ENCODE measurements around the gene GNB3. TPM values are rescaled to one million over a fixed set of nuclear protein-coding genes. Genes with fewer than 3 reads are reported as not detected.

GNB3 gene
- total and polyA plus RNA-seq, 4 donors, result under 0.01 to 0.12 TPM; not detected in 2

GRCh38 chr12:6847676-6848075, 7.0 kb downstream of the GNB3 start:
- WGBS, result 97% methylated on average over 2 of the region's 2 CpGs
- DNase-seq (ENCODE audit: low spot score), result no peak
- Histone ChIP-seq H3K9me3 (ENCODE audit: control insufficient read depth in 4 of 4, low read length in 3 of 4) (no peaks in the 10 kb centered on the region), H3K27ac (ENCODE audit: low read depth in 1 of 2, low read length in 2 of 2) (no peak overlapping the region), H3K4me1 (ENCODE audit: control insufficient read depth in 4 of 4, insufficient read depth in 4 of 4, low read length in 3 of 4) (peaks cover under 1 to 11% (median 5%) of the 10 kb centered on the region in 4 donors), H3K9ac (ENCODE audit: low read depth in 1 of 2, low read length in 2 of 2) (no peak overlapping the region), H3K4me3 (ENCODE audit: low read depth in 1 of 3, low read length in 3 of 3) (no peak overlapping the region), H3K27me3 (ENCODE audit: control insufficient read depth in 4 of 4, insufficient read depth in 4 of 4, low read length in 3 of 4) (no peaks in the 10 kb centered on the region), H3K36me3 (ENCODE audit: control insufficient read depth in 4 of 4, insufficient read depth in 3 of 4, low read depth in 1 of 4, low read length in 3 of 4) (no peaks in the 10 kb centered on the region)
- no peak for TF ChIP-seq HNF4G (IDR thresholded peaks at IDR 0.05)

GRCh38 chr12:6849427-6849826, 8.7 kb downstream of the GNB3 start:
- no peaks in the 10 kb centered on the region for H3K27me3 ChIP-seq (ENCODE audit: control insufficient read depth in 4 of 4, insufficient read depth in 4 of 4, low read length in 3 of 4)
- peaks cover 7 to 23% (median 13%) of the 10 kb centered on the region in 4 donors for H3K4me1 ChIP-seq (ENCODE audit: control insufficient read depth in 4 of 4, insufficient read depth in 4 of 4, low read length in 3 of 4)
- H3K4me3 ChIP-seq (ENCODE audit: low read depth in 1 of 3, low read length in 3 of 3), result no peak overlapping the region
- H3K9ac ChIP-seq (ENCODE audit: low read depth in 1 of 2, low read length in 2 of 2), result no peak overlapping the region
- H3K36me3 ChIP-seq (ENCODE audit: control insufficient read depth in 4 of 4, insufficient read depth in 3 of 4, low read depth in 1 of 4, low read length in 3 of 4), result no peaks in the 10 kb centered on the region
- no peak for TF ChIP-seq GABPA (IDR thresholded peaks at IDR 0.05 in 1 of 2, conservative IDR thresholded peaks at IDR 0.05 in 1 of 2)
- TF ChIP-seq FOXA2 (IDR thresholded peaks at IDR 0.05), result no peak
- TF ChIP-seq, protein P1, sequence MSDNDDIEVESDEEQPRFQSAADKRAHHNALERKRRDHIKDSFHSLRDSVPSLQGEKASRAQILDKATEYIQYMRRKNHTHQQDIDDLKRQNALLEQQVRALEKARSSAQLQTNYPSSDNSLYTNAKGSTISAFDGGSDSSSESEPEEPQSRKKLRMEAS (IDR thresholded peaks at IDR 0.05), result no peak
- no peak for TF ChIP-seq HNF4A (conservative IDR thresholded peaks at IDR 0.05)
- DNase-seq (ENCODE audit: low spot score), result no peak
- 94% methylated on average over 2 of the region's 2 CpGs for WGBS
- H3K27ac ChIP-seq (ENCODE audit: low read depth in 1 of 2, low read length in 2 of 2), result no peak overlapping the region
- H3K9me3 ChIP-seq (ENCODE audit: control insufficient read depth in 4 of 4, low read length in 3 of 4), result no peaks in the 10 kb centered on the region

DNA sequence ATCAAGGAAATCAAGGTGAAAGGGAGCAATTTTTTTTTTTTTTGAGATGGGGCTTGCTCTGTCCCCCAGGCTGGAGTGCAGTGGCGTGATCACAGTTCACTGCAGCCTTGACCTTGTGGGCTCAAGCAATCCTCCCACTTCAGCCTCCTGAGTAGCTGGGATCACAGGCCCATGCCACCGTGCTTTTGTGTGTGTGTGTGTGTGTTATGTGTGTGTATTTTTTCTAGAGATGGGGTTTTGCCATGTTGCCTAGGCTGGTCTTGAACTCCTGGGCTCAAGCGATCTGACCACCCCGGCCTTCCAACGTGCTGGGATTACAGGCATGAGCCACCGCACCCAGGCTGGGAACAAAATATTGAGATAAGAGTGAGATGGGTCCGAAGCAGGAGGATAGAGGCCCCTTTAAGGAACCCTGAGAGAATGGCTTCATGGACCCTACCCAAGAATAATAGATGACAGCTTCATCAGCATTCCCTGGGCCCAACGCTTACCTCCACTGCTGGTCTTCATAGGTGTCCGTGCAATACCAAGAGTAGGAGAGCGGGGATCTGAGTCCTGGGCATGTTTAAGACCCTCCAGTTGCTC, 9.3 kb downstream of the GNB3 start:
- Histone ChIP-seq H3K27me3 (ENCODE audit: control insufficient read depth in 4 of 4, insufficient read depth in 4 of 4, low read length in 3 of 4) (no peaks in the 10 kb centered on the region), H3K27ac (ENCODE audit: low read depth in 1 of 2, low read length in 2 of 2) (no peak overlapping the region), H3K9me3 (ENCODE audit: control insufficient read depth in 4 of 4, low read length in 3 of 4) (no peaks in the 10 kb centered on the region), H3K4me1 (ENCODE audit: control insufficient read depth in 4 of 4, insufficient read depth in 4 of 4, low read length in 3 of 4) (peaks cover 7 to 23% (median 13%) of the 10 kb centered on the region in 4 donors), H3K4me3 (ENCODE audit: low read depth in 1 of 3, low read length in 3 of 3) (no peak overlapping the region), H3K36me3 (ENCODE audit: control insufficient read depth in 4 of 4, insufficient read depth in 3 of 4, low read depth in 1 of 4, low read length in 3 of 4) (no peaks in the 10 kb centered on the region), H3K9ac (ENCODE audit: low read depth in 1 of 2, low read length in 2 of 2) (no peak overlapping the region)
- no peak for TF ChIP-seq YY1 (IDR thresholded peaks at IDR 0.05)
- WGBS, result 92% methylated on average over 10 of the region's 10 CpGs
- no peak for DNase-seq (ENCODE audit: low spot score)

GRCh38 chr12:6850796-6851152, 10.0 kb downstream of the GNB3 start:
- Histone ChIP-seq H3K4me3 (ENCODE audit: low read depth in 1 of 3, low read length in 3 of 3) (peak overlapping the region in 1 of 3 donors; percentile 79), H3K4me1 (ENCODE audit: control insufficient read depth in 4 of 4, insufficient read depth in 4 of 4, low read length in 3 of 4) (peaks cover 7 to 23% (median 13%) of the 10 kb centered on the region in 4 donors), H3K27me3 (ENCODE audit: control insufficient read depth in 4 of 4, insufficient read depth in 4 of 4, low read length in 3 of 4) (no peaks in the 10 kb centered on the region), H3K36me3 (ENCODE audit: control insufficient read depth in 4 of 4, insufficient read depth in 3 of 4, low read depth in 1 of 4, low read length in 3 of 4) (peaks cover 0 to 3% (median 3%) of the 10 kb centered on the region in 4 donors), H3K9me3 (ENCODE audit: control insufficient read depth in 4 of 4, low read length in 3 of 4) (no peaks in the 10 kb centered on the region), H3K27ac (ENCODE audit: low read depth in 1 of 2, low read length in 2 of 2) (no peak overlapping the region), H3K9ac (ENCODE audit: low read depth in 1 of 2, low read length in 2 of 2) (no peak overlapping the region)
- 38% methylated on average over 16 of the region's 16 CpGs for WGBS
- TF ChIP-seq FOXA2 (IDR thresholded peaks at IDR 0.05) (no peak), TAF1 (conservative IDR thresholded peaks at IDR 0.05) (no peak), HNF4G (IDR thresholded peaks at IDR 0.05) (no peak), HNF4A (conservative IDR thresholded peaks at IDR 0.05) (no peak)
- TF ChIP-seq, protein P2, sequence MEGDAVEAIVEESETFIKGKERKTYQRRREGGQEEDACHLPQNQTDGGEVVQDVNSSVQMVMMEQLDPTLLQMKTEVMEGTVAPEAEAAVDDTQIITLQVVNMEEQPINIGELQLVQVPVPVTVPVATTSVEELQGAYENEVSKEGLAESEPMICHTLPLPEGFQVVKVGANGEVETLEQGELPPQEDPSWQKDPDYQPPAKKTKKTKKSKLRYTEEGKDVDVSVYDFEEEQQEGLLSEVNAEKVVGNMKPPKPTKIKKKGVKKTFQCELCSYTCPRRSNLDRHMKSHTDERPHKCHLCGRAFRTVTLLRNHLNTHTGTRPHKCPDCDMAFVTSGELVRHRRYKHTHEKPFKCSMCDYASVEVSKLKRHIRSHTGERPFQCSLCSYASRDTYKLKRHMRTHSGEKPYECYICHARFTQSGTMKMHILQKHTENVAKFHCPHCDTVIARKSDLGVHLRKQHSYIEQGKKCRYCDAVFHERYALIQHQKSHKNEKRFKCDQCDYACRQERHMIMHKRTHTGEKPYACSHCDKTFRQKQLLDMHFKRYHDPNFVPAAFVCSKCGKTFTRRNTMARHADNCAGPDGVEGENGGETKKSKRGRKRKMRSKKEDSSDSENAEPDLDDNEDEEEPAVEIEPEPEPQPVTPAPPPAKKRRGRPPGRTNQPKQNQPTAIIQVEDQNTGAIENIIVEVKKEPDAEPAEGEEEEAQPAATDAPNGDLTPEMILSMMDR (IDR thresholded peaks at IDR 0.05; ENCODE audit: low read depth, low read length, missing input control), result no peak
- TF ChIP-seq, protein P3, sequence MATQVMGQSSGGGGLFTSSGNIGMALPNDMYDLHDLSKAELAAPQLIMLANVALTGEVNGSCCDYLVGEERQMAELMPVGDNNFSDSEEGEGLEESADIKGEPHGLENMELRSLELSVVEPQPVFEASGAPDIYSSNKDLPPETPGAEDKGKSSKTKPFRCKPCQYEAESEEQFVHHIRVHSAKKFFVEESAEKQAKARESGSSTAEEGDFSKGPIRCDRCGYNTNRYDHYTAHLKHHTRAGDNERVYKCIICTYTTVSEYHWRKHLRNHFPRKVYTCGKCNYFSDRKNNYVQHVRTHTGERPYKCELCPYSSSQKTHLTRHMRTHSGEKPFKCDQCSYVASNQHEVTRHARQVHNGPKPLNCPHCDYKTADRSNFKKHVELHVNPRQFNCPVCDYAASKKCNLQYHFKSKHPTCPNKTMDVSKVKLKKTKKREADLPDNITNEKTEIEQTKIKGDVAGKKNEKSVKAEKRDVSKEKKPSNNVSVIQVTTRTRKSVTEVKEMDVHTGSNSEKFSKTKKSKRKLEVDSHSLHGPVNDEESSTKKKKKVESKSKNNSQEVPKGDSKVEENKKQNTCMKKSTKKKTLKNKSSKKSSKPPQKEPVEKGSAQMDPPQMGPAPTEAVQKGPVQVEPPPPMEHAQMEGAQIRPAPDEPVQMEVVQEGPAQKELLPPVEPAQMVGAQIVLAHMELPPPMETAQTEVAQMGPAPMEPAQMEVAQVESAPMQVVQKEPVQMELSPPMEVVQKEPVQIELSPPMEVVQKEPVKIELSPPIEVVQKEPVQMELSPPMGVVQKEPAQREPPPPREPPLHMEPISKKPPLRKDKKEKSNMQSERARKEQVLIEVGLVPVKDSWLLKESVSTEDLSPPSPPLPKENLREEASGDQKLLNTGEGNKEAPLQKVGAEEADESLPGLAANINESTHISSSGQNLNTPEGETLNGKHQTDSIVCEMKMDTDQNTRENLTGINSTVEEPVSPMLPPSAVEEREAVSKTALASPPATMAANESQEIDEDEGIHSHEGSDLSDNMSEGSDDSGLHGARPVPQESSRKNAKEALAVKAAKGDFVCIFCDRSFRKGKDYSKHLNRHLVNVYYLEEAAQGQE (IDR thresholded peaks at IDR 0.05), result no peak
- TF ChIP-seq, protein P1 (IDR thresholded peaks at IDR 0.05), result no peak
- no peak for DNase-seq (ENCODE audit: low spot score)
